DND-41 (cell line): ENCODE results near the gene FLRT2.

Experiments used
- ATAC-seq: fragments of 200-7000 bp; cut with Tn5 transposase; 3 replicates; pipeline ENCODE4 v1.9.1; 2021; ENCODE audit warnings: low read depth; ENCODE audit not compliant: insufficient read depth
- DNase-seq: peaks from one replicate; pipeline ENCODE4 v3.0.0-alpha.2; 2020
- H2AFZ ChIP-seq: 2 replicates; pipeline ENCODE4 v1.6.0; 2012; ENCODE audit warnings: low read depth, low read length
- H3K27ac ChIP-seq: 2 replicates; pipeline ENCODE4 v1.5.1; 2012; ENCODE audit warnings: low read length, inconsistent platforms
- H3K27me3 ChIP-seq: fragments of 200-600 bp; sonication (generic); 2 replicates; pipeline ENCODE4 v1.6.0; 2012; ENCODE audit warnings: low read length, mild to moderate bottlenecking, inconsistent platforms; ENCODE audit not compliant: insufficient read depth, poor library complexity
- H3K36me3 ChIP-seq: 2 replicates; pipeline ENCODE4 v1.5.1; 2012; ENCODE audit warnings: low read length, inconsistent platforms; ENCODE audit not compliant: insufficient read depth
- H3K4me1 ChIP-seq: 2 replicates; pipeline ENCODE4 v1.5.1; 2012; ENCODE audit warnings: mild to moderate bottlenecking, low read length; ENCODE audit not compliant: insufficient read depth
- H3K4me2 ChIP-seq: 2 replicates; pipeline ENCODE4 v1.6.0; 2012; ENCODE audit warnings: mild to moderate bottlenecking, moderate library complexity, low read length, inconsistent platforms; ENCODE audit not compliant: insufficient read depth
- H3K4me3 ChIP-seq, 2 experiments: fragments of 200-600 bp in 1 of 2; shearing (Covaris generic) in 1 of 2; 2 replicates each; pipeline ENCODE4 v1.5.1; 2012 to 2016; ENCODE audit warnings: inconsistent platforms in 2 of 2, low read length in 2 of 2, mild to moderate bottlenecking in 2 of 2, low read depth in 1 of 2, moderate library complexity in 1 of 2
- H3K79me2 ChIP-seq: 2 replicates; pipeline ENCODE4 v1.6.0; 2012; ENCODE audit warnings: low read length, inconsistent platforms; ENCODE audit not compliant: insufficient read depth
- H3K9ac ChIP-seq: 2 replicates; pipeline ENCODE4 v1.6.0; 2012; ENCODE audit warnings: low read depth, mild to moderate bottlenecking, inconsistent platforms, low read length, moderate library complexity
- H3K9me3 ChIP-seq: 2 replicates; pipeline ENCODE4 v1.5.1; 2012; ENCODE audit warnings: low read length, moderate library complexity, mild to moderate bottlenecking, inconsistent platforms; ENCODE audit not compliant: insufficient read depth, severe bottlenecking
- H4K20me1 ChIP-seq: 2 replicates; pipeline ENCODE4 v1.6.0; 2012; ENCODE audit warnings: low read length; ENCODE audit not compliant: insufficient read depth
- EZH2 ChIP-seq: IDR thresholded peaks from 3 replicates; pipeline ENCODE4 v1.6.1; 2012; ENCODE audit warnings: borderline replicate concordance, low read depth, mild to moderate bottlenecking, moderate library complexity, low read length, inconsistent platforms; ENCODE audit not compliant: severe bottlenecking
- TF ChIP-seq, protein P1 (sequence below): IDR thresholded peaks from 2 replicates; pipeline ENCODE4 v1.5.1; 2012; ENCODE audit warnings: borderline replicate concordance, low read length, moderate library complexity, mild to moderate bottlenecking; ENCODE audit not compliant: poor library complexity, severe bottlenecking; ENCODE audit errors: extremely low read depth

The FLRT2 gene, protein sequence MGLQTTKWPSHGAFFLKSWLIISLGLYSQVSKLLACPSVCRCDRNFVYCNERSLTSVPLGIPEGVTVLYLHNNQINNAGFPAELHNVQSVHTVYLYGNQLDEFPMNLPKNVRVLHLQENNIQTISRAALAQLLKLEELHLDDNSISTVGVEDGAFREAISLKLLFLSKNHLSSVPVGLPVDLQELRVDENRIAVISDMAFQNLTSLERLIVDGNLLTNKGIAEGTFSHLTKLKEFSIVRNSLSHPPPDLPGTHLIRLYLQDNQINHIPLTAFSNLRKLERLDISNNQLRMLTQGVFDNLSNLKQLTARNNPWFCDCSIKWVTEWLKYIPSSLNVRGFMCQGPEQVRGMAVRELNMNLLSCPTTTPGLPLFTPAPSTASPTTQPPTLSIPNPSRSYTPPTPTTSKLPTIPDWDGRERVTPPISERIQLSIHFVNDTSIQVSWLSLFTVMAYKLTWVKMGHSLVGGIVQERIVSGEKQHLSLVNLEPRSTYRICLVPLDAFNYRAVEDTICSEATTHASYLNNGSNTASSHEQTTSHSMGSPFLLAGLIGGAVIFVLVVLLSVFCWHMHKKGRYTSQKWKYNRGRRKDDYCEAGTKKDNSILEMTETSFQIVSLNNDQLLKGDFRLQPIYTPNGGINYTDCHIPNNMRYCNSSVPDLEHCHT

DNA sequence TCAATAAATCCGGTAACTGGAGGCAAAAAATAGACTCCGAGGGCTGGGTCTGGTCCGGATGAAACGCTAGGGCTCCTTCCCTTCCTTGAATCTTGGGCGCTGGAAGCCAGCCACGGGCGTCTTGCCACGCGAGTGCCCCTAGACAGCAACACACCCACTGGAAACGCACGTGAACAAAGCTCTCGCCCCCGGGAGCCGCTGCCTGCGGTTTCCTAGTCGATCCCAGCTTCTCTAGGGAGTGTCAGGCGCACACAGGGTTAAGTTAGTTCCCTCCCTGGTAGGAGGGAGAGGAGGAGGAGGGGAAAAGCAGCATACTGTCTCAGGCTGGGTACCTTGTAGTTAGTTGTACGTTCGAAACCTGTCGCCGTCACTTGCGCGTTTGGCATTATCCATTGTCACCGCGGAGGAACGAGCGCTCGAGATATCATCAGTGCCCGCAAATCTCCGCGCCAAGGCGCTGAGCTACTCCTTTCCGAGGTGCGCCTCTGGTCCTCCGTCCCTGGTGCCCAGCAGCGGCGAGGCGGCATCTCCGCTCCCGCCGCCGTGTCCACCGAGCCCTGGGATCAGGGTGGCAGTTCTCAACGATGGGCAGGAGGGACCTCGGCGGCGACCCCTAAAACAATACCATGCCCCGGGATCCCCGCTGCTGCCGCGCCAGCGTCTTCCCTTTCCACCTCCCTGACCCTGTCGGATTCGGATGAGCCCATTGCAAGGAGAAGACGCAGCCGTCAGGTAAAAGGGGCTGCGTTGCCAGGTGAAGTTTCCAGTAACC is at the start of gene FLRT2:
TSS of gene FLRT2 (plus strand) at position 342 of the 772 bp plus-strand sequence. CDS start 91,371 bp downstream, outside the sequence.
- H3K27me3 ChIP-seq, result no peaks in the 10 kb centered on the region
- H3K9ac ChIP-seq, result no peak within 1 kb of the TSS
- H3K4me3 ChIP-seq, result no peak within 1 kb of the TSS
- H4K20me1 ChIP-seq, result no peaks in the 10 kb centered on the region
- DNase-seq (no peak), ATAC-seq (no peak)
- TF ChIP-seq, protein P1, sequence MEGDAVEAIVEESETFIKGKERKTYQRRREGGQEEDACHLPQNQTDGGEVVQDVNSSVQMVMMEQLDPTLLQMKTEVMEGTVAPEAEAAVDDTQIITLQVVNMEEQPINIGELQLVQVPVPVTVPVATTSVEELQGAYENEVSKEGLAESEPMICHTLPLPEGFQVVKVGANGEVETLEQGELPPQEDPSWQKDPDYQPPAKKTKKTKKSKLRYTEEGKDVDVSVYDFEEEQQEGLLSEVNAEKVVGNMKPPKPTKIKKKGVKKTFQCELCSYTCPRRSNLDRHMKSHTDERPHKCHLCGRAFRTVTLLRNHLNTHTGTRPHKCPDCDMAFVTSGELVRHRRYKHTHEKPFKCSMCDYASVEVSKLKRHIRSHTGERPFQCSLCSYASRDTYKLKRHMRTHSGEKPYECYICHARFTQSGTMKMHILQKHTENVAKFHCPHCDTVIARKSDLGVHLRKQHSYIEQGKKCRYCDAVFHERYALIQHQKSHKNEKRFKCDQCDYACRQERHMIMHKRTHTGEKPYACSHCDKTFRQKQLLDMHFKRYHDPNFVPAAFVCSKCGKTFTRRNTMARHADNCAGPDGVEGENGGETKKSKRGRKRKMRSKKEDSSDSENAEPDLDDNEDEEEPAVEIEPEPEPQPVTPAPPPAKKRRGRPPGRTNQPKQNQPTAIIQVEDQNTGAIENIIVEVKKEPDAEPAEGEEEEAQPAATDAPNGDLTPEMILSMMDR, result no peak
- TF ChIP-seq EZH2, result no peak
- H3K9me3 ChIP-seq, result peaks cover 13% of the 10 kb centered on the region
- H3K36me3 ChIP-seq, result no peaks in the 10 kb centered on the region
- H3K4me2 ChIP-seq, result no peak within 1 kb of the TSS
- no peak within 1 kb of the TSS for H2AFZ ChIP-seq
- no peaks in the 10 kb centered on the region for H3K4me1 ChIP-seq
- no peaks in the 10 kb centered on the region for H3K79me2 ChIP-seq
- no peak within 1 kb of the TSS for H3K27ac ChIP-seq

DNA sequence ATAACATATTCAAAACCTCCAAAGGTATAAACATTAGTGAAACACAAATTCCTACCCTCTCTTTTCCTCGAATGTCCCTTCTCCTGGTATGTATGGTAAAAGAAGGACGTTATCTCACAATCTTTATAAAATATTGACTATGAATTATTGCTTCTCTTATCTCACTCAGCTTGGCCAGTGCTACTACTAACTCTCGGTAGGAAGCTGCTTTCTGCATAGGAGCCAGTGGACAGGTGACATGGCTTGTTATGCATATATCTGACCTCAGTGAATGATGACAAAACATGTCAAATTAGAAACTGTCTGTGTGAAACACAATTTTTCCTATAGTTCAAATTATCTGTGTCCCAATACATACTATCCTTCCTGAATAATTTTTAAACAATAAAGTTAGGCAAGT is 48.5 kb upstream of the FLRT2 start:
- TF ChIP-seq EZH2, result no peak
- TF ChIP-seq, protein P1, result no peak
- Histone ChIP-seq H3K36me3 (no peaks in the 10 kb centered on the region), H3K9ac (no peak overlapping the region), H3K4me1 (no peaks in the 10 kb centered on the region), H3K27ac (no peak overlapping the region), H3K79me2 (no peaks in the 10 kb centered on the region), H2AFZ (no peak overlapping the region), H4K20me1 (no peaks in the 10 kb centered on the region), H3K9me3 (no peaks in the 10 kb centered on the region), H3K4me3 (no peak overlapping the region), H3K4me2 (no peak overlapping the region), H3K27me3 (no peaks in the 10 kb centered on the region)
- ATAC-seq (no peak), DNase-seq (no peak)

DNA sequence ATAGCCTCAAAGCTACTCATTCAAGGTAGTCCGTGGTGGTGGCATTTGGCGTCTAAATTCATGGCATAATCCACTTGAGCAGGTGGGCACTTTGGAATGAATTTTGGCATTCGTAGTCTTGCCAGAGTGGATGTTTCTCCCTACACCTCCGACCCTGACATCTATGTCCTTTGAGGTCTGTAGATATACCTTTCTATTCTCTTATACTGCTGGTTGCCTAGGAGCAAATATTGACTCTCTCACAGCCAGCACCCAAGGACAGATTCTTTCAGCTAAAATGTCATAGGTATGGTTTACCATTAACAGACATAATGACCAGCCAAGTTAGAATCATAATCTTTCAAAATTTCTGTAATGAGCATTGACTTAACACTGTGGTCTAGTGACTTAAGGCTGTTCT is 47.4 kb upstream of the FLRT2 start:
- Histone ChIP-seq H3K4me2 (no peak overlapping the region), H3K9ac (no peak overlapping the region), H3K27ac (no peak overlapping the region), H3K36me3 (no peaks in the 10 kb centered on the region), H3K27me3 (no peaks in the 10 kb centered on the region), H3K4me3 (no peak overlapping the region), H3K9me3 (no peaks in the 10 kb centered on the region), H2AFZ (no peak overlapping the region), H4K20me1 (no peaks in the 10 kb centered on the region), H3K79me2 (no peaks in the 10 kb centered on the region), H3K4me1 (no peaks in the 10 kb centered on the region)
- no peak for ATAC-seq
- DNase-seq, result no peak
- TF ChIP-seq EZH2, result no peak
- TF ChIP-seq, protein P1, result no peak
